ENCODE measurements around the gene ERICH6.

The ERICH6 gene

DNA sequence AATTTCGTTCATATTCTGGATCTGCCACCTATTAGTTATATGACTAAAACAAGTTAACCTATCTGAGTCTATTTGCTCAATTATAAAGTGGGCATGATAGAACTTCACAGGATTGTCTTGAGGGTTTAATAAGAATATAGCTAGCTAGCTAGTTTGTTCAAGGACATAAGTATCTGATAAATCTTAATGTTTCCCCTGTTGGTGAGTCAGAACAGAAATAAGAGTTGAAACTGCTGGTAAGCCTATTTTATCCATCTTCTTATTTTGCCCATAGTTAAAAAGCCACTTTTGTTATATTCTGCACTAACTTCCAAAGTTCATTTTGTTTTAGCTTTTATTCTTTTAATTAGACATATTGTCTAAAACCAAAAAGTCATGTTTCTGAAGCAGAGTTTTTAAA is 91.2 kb downstream of the ERICH6 start:
- DNase-seq: no peak

DNA sequence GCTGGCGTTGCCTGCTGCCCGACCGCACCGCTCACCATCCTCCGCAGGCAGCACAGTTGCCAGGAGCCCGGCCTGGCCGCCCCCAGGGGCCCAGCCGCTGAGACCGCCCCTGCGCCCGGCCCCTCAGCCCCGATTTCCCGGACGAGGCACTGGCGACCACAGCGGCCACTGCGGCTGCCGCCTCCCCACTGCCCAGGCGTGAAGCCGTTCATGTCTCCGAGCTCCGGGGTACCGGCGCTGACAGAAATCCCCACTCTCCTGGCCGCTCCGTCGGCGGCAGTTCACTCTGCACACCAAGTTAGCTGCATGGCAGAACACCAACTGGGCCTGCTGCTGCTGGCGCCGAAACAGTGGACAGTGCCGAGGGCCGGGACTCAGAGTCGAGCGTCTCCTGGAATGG is 92.1 kb downstream of the ERICH6 start:
- no peak for DNase-seq

DNA sequence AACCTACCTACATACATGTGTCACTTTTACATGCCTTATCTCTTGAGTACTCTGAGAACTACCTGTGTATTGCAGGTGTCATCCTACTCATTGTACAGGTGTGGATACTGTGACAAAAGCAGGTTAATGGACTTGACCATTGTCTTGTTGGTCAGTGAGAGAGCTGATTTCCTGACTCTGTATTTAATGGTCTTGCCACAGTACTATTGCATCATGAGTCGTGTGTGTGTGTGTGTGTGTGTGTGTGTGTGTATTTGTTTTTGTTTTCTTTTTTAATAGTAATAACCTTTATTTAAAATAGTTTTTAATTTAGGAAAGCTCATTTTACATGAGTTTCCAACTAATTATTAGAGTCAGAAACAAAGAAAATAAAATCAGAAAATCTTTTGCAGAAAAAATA is 92.9 kb downstream of the ERICH6 start:
- no peak for DNase-seq

DNA sequence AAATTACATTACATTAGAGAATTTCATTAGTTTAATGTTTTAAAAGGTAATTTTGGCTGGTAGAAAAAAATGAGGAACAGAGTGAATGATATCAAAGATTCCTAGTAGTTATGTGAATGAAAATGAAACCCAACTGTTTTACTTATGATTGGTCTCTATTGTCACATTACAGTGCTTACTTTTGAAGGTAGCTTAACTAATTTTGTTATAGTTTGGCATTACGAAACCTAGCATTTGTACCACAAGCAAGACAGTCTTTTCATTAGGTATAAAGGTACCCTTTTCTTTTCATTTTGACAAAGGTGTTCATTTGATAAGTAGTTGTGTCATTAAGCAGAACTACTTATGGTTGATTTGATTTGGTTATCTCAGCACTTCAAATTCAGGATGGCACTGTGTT is 93.7 kb downstream of the ERICH6 start:
- no peak for DNase-seq
